Left forelimb (tissue), 1 donor: ENCODE data around the gene USP25.

Experiments
- DNase-seq: peaks from one replicate; pipeline ENCODE4 v3.0.0-alpha.2; 2018; ENCODE audit warnings: low spot score

The USP25 gene

DNA sequence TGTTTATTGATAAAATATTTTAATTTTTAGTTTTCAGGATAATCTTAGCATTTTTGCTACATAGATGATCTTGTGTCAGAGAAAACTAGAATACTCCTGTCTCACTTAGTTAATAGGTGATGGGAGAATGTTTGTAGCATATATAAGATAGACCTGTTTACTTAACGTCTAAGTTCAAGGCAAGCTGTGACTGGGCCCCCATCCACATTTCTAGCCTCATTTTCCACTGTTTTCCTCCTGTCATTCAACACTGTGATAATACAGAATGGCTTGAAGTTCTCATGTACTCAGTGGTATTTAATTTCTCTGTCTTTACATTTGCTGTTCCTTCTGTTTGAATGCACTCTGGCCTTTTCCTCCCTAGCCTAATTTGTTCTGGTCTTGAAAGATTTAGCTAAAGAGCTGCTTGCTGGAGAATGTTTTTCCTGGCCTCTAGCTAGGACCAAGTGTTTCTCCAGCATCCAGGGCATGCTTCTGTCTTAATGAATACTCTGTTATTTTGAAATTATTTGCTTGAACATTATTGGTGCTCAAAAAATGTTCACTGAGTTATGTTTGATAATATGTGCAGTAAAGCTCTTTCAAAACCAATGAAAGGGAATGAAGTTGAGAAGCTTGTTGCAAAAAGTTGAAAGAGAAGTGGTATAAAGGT lies 37.3 kb downstream of the USP25 start:
- no peak for DNase-seq

DNA sequence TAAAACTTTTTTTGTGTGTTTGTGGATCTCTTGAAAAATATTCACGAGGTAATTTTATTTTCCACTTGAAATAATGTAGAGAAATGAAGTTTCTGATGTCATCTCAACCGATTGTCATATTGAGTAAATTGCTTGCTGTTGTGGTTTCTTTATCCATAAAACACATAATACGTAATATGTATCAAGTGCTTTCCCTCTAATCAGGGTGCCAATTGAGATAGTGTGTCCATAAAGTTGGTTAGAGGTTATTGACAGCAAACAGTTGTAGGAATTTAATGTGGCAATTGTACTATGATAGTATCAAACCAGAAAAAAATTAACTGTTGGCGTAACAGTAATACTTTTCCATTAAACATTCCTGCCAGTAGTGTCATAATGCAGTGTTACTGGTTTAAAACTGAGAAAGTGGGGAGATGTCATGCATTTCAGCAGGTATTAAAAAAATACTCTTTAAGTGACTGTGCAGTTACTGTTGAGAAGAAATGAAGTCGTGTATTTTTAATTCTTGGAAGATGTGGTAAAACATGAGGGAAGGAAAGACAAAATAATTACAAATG lies 38.3 kb downstream of the USP25 start:
- no peak for DNase-seq

DNA sequence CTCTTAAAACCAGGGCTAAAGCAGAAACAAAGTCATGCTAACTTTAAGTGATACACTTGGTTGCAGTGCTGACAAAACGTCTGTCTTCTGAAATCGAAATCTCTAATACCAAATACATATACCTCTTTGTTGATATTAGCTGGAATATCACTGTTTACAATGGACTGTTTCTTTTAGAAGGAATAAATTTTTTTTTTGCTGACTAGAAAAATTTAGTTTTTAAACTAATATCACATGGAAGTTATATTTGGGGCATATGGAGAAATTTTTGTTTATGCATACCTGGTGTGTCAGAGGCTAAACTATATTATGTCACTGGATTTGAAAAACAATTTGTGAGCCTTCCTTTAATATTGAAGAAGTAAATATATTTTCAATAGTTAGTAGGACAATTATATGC lies 39.1 kb downstream of the USP25 start:
- no peak for DNase-seq

DNA sequence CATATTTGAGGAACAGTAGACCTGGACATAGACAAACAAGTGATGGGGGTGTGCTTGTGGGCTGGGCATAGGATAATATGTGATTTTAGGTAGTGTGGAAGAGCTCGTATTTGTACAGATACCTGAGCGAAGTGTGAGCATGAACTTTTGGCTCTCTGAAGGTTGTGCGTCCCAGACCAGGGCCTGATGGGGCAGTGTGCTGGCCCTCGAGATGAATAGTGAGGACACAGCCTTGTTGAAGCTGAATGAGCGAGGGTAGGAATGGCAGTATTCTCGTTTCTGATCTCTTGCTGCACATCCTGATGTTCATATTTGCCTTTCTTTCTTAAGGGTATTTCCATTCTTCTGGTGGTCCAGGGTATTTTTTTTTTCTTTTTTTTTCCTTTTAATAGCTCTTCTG lies 41.5 kb downstream of the USP25 start:
- DNase-seq = no peak

DNA sequence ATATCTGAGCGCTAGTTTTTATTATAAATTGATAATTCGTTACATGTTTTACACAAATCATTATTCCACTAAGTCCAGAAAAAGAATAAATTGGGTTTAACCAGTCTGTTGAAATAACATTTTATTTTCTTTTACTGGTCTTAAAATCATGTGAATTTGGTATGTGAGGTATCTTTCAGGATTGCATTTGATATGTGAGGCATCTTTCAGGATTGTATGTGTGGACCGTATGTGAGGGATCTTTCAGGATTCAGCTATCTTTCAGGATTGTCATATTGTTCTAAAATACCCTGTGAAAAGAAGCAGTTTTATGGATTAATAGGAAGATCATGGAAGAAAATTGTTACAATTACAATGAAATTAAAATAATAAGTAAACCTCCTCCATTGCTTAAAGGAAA lies 42.9 kb downstream of the USP25 start:
- no peak for DNase-seq

DNA sequence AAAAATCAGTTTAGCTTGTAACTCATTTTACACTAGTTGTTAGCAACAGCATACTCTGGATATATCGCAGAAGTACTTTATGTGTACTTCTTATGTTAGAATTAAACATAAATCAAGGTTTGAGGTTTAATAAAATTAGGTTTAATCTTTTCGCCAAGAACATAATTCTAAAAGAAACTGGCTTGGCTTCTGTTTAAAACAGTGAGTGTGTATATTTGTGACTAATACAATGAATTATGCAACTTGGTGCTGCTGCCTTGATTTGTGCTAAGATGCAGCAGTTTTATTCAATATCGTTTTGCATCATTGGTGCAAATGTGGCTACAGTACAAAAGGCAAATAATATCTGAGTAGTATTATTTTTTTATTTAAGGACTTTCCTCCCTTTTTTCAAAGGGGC lies 44.8 kb downstream of the USP25 start:
- DNase-seq = no peak

DNA sequence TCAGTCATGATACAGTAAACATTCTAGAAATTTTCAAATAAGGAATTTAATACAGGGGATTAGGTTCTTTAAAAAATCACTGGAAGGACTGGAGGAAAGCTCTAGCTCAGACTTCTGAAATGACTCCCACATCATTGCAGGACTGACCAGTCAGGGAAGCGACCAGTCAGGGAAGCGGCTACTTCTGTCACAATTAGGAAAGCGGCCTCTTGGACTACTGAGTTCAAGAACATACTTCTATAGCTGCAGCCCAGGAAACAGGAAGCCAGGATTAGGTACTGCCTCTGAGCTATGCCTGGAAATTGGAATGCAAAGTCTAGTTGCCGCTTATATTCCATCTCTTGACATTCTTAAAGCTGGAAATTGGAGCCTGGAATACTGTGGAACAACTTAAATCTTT lies 45.5 kb downstream of the USP25 start:
- no peak for DNase-seq

DNA sequence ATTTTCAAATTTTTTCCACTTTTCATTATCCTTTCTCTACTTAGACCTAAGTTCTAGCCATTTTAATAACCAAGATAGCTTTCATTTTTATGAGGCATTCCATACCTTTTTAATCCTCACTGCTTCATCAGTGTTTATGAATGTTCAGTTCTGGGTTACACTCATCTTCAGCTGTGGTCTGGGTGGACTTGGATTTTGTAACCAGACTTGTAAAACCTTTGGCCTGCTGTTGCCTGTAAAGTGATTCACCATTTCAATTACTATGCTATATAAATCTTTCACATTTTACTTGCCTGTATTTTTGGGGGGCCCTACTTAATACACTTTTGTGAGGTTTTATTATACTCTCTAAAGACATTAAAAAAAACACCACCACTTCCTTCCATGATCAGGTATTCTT lies 46.2 kb downstream of the USP25 start:
- DNase-seq = no peak

DNA sequence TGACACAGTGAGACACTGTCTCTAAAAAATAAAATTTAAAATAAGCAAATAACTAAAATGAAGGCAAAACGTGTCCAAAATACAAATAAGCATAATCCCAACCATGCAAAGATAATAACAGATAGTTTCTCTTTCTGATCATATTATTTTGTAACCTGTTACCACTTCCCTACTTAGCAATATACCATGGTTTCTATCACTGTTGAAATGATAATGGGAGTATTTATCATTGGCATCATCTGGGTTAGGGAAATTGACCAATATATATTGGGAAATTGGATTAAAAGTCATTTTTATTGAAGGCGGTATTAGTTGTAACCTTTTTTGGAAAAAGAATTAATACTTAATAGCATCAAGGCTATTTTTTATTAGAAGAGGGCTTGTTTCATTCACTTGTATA lies 47.0 kb downstream of the USP25 start:
- DNase-seq = no peak

DNA sequence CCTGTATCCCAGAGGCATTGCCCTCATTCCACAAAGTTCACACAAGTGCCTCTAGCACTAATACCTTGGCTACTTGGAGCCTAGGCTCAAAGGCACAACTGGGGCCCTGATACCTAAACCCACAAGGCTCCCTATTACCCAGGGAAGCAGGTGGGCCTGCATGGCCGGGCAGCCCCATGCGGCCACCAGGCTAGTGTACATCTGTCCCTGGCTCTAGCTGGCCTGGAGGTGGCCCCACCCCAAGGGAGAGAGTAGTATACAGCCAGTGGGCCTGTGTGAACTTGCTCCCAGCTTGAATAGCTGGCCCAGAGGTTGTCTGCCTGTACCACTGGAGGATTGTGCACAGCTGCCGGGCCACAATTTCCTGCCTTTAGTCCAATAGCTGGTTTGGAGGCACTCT lies 52.2 kb downstream of the USP25 start:
- no peak for DNase-seq

DNA sequence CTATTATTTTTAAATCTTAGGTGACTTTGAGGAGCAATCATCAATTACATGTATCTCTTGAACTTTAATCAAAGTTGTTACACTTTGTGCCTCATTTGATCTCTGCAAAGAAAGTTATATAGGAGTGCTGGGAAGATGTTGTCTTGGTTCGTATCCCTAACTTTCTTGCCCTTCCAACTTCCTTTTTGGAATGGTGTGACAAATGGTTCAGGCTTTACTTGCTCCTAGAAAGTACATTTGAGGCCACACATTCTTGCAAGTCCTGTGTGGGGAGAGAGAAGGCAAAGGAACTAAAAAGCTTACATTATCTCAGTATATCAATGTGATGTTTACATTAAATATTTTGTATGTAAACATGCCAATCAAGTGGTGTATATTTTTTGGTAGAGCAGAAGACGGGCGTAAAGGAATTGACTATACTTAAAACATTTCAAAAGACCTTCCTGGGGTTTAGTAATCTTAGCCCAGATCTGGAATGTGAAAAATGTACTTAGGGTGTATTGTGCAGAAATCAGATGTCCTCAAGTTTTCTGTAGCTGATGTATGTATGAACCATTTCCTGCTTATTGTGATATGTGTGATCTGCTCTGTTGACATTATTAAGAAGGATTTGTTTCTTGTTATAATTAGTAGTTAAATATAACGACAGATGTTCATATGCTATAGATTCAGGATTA lies 59.2 kb downstream of the USP25 start:
- no peak for DNase-seq

DNA sequence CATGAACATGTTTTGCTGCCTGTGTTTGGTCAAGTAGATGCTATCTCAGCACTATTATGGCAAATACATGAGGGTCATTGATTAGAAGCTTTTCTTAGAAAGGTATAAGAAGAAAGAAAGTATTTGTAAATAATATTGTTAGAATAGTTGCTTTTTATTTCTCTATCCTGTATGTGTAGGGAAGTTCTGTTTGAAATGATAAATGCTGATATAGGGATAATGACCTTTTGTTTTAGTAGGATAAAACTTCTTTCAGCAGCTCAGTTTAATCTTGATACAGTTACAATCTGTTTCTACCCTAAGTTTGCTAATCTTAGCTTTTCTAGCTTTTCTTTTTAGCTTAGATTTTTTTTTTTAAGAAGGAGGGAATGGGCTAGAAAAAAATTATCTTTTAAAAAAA lies 63.3 kb downstream of the USP25 start:
- DNase-seq = no peak

DNA sequence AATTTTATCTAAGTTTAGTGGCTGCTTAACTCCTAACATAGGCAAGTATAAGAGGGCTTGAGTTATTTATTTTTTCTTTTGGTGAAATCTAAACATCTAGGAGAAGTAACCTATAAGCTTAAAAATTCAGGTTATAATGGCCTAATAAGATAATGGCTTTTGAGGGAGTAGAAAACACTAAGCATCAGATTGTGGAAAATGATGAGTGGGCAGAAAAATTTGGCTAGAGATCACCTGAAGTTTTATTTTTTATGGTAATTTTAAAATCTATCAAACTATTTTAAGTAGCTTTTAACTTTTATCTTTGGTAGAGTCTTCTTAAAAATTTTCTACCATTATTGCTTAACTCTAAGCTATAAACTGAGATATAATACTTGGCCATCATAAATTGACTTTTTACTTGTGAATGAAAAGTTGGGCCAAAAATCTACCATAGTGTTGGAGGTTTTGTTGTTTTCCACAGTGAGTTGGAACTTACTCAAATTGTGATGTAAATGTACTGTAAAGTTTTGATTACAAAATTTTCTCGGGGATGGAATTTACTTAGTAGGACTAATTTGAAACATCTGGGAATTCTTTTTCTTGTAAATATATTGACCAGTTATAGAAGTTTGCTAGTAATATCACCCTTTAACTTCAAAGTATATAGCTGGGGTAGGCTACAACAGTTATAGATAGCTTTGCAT lies 63.9 kb downstream of the USP25 start:
- no peak for DNase-seq

DNA sequence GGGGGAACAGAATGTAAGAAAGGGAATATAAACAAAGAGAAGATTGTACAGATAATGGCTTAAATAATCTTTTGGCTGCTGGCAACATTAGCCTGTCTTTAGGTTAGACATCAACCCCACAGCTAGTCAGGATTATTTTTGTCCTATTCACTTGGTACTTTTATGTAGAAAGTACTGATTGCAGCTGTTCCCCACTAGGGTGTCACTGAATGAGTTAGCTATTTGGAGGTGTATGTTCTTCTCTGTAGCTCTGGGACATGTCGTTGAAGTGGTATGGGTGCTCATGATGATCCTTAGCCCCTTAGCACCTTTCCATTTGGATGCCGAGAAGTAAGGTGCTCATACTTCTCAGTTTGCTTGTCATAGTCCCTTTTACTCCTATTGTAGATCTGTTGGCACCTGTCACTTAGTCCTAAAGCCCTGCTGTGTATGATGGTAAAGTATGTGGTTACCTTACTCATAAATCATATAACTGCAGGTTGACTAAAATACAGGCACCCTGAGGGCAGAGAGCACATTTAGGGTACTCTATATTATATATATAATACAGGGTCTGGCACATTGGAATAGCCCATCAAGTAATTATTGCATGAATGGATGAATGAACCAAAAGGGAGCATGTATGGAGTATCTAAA lies 64.6 kb downstream of the USP25 start:
- DNase-seq = no peak

DNA sequence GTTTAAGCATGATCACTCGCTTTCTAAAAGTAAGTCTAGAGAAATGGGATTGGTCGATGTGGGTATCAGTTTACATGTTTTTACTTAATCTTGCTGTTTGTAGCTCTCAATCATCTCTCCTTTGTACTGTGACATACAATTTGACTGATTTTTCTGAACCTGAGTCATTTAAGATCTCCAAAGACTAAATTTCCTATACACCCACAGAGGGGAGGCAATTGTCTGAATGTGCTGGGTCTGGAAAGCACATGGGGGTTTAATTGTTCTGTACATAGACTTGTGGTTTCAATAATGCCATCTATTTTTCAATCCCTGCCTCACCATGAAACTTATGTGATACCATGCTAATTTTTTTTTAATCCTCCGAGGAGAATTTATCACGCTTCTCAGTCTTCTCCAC lies 65.8 kb downstream of the USP25 start:
- DNase-seq = no peak

DNA sequence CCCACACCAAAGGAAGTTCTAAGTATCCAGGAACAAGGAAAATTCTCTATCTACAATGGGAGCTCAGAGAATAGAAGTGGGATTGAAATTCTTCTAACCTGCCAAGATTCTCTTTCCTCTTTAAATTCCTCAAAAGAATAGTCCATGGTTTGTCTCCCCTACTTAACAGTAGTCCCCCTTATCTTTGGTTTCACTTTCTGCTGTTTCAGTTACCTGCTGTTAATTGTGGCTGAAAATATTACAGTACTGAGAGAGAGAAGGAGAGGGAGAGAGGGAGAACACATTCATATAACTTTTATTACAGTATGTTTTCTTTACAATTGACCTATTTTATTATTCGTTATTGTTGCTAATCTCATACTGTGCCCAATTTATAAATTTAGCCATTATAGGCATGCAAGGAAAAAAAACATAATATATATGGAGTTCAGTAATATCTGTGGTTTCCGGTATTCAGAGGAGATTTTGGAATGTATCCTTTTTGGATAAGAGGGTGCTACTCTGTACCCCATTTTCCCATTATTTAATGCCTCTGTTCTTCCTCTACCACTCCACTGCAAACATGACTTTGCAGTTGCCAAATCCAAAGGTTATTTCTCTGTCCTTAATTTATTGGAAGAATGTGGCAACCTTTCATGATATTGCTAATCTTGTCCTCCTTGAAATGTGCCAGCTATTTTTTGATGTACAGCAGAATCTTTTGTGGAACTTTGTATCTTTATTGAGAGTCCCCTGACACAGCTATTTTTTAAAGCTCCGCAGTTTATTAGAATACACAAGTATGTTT lies 68.0 kb downstream of the USP25 start:
- no peak for DNase-seq

DNA sequence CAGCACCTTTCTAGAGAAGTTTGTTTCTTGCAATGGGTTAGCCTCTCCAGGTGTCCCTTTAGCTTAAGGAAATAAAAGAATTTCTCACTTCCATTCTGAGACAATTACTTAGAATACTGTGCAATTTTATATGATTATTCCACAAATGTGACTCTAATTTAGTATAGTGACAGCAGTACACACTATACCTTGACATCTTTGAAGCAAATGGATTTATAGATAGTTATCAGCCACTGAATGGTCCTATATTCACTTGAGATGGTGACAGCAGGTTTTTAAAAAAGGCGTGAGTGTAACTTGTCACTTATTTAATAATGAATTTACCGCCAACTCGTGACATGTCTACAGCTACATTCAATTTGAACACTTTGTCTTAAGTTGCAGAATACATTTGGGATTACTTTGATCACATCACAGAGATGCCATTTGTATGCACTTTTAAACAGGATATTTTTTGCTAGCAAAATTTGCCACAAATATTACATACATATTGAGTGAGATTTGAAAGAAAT lies 71.6 kb downstream of the USP25 start:
- DNase-seq = no peak

DNA sequence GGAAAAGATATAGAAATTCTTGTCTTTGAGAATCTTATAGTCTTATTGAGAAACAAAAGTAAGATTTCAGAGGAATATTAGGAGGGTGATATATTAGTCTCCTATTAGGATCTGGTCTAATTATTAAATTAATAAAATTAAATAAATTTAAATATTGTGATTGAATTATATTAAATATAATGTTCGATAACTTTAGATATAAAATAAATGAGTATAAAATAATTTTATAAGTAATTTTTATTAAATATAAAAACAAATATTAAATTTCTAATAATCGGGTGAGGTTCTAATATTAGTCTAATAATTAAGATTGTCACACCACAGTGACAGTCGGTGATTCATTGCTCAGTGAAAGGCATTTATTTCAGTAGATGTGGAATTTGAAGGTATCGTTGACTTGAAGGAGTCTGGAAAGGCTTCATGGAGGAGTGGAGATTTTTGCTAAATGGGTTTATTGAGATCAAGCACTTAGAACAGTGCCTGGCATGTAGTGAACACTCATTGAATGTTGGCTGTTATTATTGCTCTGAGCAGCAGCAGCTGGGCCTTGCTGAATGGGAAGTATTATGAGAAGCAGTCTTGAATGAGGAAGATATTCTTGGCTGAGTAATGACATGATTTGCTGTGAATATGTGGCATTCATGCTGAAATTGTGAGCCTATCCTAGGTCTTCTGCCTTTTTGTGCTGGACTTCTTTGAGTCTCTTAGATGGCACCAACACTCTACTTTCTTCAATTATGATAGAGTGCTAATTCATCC lies 74.6 kb downstream of the USP25 start:
- DNase-seq = no peak

DNA sequence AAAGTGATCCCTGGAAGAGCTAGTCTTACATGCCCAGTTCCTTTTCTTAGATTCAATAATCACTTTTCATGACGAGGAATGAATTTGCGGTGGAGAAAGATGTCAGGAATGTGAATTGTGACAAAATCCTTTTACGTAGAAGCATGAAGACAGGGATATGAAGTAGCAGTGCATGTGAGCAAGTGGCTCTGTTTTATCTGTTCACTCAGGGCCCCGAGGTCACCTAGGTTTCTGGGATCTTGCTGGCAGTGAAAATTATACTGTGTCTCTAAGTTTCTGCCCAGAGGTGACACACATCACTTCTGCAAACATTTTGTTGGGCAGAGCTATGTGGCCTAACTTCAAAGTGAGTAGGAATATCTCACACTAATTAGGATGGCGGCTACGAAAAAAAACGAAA lies 79.3 kb downstream of the USP25 start:
- no peak for DNase-seq

DNA sequence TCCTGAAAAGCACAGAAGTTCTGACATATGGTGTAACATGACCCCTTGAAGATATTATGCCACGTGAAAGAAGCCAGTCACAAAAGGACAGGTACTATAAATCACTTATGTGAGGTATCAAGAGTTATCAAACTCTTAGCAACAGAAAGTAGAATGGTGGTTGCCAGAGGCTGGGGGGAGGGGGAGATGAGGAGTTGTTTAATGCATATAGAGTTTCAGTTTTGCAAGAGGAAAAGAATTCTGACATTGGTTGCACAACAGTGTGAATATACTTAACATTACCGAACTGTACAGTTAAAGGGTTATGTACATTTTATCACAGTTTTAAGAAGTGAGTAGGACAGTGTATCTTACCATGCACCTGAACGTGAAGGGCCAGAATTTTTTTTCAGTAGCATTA lies 80.0 kb downstream of the USP25 start:
- DNase-seq = no peak

DNA sequence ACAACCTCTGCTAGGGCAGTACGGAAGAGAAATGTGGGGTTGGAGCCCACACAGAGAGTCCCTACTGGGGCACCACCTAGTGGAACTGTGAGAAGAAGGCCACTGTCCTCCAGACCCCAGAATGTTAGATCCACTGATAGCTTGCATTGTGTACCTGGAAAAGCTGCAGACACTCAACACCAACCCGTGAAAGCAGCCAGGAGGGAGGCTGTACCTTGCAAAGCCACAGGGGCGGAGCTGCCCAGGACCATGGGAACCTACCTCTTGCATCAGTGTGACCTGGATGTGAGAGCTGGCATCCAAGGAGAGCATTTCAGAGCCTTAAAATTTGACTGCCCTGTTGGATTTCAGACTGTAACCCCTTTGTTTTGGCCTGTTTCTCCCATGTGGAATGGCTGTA lies 85.5 kb downstream of the USP25 start:
- DNase-seq = no peak
